NCI-H345 treated with DMSO at 0.1 percent for 48 hours (cell line): ENCODE measurements around the gene CAMKMT.
"Not testable (repeated sequence)": the region's sequence is repeated elsewhere in the genome, so short reads cannot be mapped to it uniquely, and the experiment has no call there.

ENCODE experiments used
- DNase-seq: peaks from one replicate; lab custom pipeline; 2025; ENCODE audit not compliant: unreplicated experiment; lab: John Stamatoyannopoulos, UW

CAMKMT gene

DNA sequence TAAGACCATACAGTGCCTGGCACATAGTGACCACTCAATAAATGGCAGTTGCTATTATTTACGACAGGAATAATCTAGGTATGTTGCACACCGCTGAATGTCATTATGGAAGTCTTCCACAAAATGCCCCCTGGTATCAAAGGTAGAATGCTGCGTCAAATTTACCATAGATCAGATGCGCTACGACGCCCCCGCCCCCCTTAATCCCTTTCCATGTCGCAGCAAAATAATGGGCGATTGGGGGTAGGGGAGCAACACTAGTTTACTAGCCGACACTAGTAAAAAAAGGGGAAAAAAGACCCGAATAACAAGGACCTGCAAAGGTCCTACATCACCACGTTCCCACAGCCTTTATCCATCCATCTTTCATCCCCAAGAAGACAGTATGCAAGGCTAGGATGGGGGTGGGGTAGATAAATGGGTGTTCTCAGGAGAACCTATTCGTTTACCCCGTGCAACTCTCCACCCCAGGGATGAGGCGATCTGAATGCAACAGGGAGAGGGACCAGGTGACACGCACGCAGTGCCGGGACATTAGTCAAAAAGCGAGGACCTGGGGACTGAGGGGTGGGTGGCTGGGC is 908 bp upstream of the CAMKMT start:
- DNase-seq: no peak

DNA sequence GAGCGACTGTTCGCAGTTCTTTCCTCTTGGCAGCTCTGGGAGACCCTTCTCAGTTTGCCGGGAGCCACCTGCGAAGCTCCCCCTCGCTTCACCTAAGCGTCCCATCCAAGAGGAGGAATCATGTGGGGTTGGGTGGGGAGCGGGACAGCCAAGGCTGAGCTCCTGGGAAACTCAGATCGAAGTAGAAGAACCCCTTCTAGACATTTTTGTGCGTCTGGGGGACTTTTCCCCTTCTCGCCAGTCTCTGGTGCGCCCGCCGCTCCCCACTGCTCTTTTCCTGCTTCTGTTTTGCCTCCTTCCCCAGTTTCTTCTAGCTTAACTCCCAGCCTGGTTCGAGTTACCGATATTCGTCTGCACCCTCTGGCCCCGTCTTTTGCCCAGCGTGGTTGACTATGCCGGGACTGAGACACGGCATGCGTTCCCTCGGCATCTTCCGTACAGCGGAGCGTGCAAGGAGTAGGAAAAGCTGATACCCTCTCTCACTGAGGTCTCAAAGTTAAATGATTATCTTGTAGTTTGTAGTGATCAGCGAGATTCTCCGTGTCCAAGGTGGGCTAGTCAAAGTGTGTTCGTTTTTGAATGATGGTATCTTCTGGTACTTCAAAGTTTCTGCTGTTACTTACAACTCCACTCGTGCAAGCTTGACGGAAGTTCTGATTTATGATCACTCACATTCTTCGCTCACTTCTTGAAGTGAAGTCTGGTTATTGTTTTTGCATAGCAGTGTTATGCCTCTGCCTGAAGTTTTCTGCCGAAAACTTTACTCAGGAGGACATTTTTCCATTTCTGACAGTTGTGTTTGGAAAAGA is 664 bp downstream of the CAMKMT start:
- peak; percentile 11 for DNase-seq

DNA sequence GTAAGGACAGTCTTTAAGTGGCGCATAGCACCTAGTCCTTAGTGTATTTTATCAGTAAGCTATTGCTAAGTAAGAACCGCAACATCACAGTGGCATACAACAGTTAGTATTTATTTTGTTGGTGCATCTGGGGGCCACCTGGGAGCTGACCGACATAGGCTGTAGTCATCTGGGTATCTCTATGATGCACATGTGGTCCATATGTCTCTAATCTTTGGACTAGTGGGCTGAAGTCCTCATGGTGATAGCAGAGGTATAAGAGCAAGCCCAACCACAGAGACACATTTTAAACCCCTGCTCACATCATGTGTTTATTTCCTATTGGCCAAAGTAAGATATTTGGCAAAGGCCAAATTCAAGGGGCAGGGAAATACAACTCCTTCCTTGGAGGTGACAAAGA is 2.9 kb downstream of the CAMKMT start:
- no peak for DNase-seq

DNA sequence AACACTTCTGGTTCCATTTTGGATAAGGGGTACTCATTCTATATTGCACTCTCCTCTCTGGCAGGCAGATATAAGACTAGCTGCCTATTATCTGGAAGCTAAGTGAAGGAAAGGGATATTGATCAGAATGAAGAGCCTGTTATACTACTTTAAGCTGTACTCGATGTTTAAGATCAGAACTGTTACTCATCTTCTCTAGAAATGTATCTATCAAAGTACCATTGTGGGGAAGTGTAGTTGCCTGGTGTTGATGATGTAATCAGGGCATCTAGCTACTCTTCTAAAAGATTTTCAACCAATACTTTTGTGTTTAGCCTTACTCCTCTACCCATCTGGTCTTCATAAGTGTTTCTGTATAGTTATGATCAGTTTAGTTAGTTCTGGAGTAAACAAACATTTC is 5.8 kb downstream of the CAMKMT start:
- DNase-seq: no peak

DNA sequence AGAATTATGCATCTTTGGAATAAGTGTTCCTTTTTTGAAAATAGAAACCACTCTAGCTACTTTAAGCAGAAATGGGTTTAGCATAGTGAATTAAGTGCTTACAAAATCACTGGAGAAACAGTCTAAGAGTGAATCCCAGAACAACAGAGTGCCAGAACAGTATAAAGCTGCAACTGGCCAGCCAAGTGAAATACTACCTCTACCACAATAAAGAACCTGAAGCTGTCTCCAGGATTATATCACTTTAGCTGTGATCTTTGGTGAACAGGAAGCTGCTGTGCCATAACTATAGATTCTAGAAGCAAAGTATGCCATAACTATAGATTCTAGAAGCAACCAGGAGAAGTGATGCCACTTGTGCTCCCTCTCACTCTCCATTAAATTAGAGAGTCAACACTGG is 7.6 kb downstream of the CAMKMT start:
- no peak for DNase-seq

DNA sequence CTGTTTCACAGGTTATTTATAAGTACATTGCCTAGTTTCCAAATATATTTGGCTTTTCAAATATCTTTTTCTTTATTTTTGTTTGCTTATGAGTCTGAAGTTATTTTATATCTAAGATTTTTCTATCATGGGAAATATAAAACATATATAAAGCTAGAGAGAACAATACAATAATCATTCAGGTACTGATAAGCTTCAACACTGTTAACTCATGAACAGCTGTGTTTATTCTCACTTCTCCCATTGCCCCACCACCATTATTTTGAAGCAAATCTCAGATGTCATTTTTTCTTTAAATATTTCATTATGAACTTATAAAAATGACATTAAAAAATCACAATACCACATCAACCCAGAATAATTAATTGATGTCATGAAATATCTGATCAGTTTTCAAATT is 9.7 kb downstream of the CAMKMT start:
- DNase-seq: no peak

DNA sequence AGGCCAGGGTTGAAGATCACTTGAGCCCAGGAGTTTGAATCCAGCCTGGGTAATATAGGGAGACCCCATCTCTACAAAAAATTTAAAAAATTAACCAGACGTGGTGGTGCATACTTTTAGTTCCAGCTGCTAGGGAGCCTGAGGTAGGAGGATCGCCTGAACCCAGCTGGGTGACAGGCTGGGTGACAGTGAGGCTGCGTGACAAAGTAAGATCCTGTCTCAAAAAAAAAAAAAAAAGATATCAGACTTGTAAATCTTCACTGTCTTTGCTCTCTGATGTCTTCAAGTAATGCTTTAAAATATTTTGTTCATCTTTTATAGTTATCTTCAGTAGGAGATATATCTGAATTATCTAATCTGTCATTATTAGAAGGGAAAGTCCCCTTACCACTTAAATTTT is 10.5 kb downstream of the CAMKMT start:
- no peak for DNase-seq

DNA sequence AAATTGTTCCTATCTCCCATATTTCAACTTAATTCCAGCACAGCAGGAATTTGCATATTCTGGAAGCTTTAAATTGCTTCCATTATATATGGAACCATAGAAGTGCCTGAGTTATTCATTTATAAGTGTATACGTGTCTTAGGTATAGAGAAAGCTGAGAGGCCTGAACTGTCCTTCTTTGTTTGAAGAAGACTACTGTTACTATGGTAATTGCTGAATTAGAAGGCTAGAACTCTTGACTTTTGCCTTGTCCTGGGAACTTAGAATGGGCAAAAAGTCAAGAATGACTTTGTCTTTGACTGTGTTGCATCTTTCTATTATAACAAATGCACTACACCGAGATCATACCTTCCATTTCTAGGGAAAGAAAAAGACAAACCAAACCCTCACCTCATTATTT is 15.7 kb downstream of the CAMKMT start:
- no peak for DNase-seq

DNA sequence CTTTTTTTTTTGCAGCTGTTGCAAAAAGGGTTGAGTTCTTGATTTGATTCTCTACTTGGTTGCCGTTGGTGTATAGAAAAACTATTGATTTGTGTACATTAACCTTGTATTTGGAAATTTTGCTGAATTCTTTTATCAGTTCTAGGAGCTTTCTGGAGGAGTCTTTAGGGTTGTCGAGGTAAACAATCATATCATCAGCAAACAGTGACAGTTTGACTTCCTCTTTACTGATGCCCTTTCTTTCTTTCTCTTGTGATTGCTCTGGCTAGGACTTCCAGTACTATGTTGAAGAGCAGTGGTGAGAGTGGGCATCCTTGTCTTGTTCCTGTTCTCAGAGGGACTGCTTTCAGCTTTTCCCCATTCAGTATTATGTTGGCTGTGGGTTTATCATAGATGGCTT is 23.5 kb downstream of the CAMKMT start:
- DNase-seq: not testable (repeated sequence)

DNA sequence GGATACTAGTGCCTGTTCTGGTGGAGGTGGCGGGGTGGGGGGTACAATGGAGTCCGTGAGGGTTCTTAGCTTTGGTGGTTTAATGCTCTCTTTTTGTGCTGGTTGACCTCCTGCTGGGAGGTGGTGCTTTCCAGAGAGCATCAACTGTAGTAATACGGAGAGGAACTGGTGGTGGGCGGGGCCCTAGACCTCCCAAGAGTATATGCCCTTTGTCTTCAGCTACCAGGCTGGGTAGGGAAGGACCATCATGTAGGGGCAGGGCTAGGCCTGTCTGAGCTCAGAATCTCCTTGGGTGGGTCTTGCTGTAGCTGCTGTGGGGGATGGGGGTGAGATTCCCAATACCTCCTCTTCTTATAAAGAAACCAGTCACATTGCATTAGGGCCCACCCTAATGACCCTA is 27.1 kb downstream of the CAMKMT start:
- DNase-seq: no peak

DNA sequence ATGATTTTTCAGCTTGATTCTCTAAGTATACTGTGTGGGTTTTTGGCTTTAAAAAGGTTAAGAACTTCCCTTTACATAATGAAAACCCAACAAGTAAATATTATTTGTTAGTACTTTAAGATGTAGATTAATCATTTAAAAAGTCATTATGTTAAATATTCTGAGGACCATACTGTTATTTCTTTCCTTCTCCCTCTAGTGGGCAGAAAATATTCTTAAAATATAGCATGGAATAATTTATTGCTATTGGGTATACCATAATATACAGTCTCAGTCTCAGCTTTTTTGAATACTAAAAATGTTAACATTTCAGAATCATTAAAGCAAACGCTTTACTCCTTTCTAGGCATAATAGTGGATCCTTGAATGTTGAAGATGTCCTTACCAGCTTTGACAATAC is 28.1 kb downstream of the CAMKMT start:
- DNase-seq: no peak

DNA sequence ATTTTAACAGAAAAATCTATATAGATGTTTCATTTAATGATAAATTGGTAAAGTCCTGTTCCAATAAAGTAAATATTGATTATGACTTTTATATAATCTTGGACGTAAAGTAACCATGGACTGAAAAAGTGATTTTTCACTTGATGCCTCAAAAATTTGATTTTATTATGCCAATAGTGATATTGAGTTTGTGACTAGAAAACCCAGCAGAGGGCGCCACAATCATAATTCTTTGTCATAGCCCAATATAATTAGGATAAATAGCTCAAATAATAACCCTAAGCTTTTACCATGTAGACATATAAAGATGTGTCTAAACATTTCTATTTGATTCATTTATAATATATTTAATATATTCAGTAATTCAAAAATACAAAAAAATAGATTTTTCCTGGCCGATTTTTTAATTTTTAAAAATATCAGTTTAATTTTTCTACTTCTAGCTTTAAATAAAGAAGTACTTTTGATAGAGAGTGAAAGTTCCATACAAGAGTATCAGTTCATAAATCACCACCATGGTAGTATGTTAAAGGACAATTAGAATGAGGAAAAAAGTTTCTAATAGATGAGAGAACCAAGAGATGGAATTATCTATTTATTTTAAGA is 30.7 kb downstream of the CAMKMT start:
- DNase-seq: peak; percentile 4

DNA sequence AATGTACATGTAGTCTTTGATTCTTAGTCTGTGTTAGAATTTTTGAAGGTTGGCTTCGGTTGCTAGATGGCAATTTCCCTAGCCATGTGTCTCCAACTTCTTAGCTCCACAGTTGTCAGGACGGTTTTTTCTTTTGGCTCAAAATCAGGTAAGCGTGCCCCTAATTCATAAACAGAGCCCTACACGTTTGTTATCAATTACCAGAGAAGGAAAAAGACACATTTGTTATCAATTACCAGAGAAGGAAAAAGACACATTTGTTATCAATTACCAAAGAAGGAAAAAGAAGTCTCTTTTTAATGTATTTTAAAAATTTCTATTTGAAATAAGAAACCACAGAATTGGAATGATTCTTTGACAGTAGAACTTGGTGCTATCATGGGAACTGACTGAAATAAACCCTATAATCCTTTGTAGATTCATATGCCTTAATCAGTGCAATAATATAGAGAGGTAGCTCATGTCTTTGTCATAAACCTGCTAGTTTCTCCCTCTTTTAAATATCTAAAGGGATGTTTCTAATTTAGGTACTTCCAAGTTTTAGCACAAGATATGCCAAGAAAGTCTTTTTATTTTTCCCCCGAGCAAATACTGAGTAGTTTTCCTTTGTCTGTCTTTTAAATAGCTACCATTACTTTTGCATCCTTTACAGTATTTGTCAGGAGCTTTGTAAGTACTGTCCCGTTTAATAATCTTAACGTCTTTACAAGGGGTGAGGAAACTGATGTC is 35.9 kb downstream of the CAMKMT start:
- DNase-seq: no peak

DNA sequence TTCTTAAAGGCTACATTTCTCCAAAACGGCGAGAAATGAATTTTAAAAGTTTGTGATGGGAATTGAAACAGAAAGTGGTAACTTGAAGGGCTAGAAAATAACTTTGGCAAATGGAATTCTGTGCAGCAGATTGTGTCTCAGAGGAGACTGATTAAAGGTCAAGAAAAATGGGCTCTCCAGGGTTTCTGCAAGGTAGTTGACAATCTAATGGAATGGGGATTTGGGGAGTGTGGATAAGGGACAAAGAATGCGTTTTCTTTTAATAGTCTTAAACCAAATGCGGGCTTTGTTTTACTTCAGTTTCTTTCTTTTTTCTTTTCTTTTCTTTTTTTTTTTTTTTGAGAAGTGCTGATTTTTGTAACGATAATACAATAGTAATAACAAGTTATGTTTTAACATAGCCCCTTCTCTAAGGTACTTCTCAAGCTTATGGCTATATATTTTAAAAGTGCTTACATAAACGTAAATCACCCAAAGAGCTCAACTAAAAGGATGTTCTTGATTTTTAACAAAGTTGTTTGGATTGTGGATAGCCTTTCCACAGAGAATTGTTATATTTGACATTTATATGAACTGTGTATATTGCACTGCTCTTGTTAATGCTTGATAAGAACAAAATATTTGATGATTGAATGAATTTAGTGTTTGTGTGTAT is 36.6 kb downstream of the CAMKMT start:
- no peak for DNase-seq

DNA sequence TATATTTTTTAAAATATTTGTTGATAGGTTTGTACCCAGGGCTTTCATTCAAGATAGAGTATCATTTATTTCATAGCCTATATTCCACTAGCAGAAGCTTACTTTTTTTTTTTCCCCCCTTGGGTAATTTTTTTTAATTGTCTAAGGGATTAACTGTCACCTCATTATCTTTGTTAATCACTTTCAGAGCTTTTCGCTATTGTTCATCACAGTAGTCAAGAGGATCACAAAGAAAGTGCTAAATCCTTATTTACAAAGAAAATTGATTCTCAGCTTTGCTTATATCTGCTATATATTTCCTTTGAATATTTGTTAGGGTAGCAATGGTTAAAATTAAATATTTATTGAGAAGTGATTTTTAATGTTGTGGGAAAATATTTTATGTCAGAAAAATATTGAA is 59.0 kb downstream of the CAMKMT start:
- DNase-seq: no peak

DNA sequence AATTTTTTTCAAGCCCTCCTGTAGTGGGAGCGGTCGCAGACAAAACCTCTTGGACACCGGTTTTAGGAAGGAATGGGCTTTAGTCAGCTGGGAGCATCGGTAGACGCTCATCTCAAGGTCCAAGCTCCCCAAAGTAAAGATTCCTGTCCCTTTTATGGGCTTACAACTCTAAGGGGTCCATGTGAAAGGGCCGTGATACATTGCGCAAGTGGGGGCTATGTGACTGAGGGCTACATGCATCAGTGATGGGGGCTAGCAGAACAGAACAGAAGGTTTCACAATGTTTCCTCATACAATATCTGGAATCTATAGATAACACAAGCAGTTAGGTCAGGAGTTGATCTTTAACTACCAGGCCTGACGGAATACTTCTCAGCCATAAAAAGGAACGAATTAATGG is 62.5 kb downstream of the CAMKMT start:
- DNase-seq: no peak

DNA sequence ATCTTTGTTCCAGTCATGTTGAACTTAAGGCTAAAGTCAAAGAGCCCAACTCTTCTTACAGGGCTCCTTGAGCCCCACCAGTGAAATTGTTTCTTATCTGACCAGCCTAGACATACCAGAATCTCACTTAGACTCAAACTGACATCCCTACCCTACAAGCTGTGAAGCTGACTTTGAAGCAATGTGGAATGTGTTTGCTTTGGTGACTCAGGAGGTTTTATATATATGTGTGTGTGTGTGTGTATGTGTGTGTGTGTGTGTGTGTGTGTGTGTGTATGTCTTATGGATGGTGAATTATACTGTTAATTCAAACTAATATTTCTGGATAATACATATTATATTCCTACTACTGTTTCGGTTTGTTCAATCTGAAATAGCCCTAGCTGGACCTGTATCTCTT is 67.3 kb downstream of the CAMKMT start:
- DNase-seq: no peak

DNA sequence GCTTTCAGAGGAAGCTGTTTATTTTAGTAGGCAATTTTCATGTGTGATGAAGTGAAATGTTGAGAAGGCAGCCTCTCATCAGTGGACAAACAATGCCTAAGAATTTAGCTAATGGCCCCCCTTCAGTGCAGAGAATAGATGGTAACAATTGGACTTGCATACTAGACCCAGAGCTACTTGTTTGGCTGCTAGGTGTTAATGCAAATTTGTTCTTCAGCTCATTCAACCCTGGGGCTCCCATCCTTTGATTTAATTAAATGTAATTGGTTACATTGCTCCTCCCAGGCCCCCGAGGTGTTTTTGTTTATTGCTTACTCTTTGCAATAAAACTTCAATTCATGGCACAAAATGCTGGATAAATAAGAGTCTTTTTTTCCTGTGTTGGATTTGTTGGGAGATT is 68.6 kb downstream of the CAMKMT start:
- no peak for DNase-seq

DNA sequence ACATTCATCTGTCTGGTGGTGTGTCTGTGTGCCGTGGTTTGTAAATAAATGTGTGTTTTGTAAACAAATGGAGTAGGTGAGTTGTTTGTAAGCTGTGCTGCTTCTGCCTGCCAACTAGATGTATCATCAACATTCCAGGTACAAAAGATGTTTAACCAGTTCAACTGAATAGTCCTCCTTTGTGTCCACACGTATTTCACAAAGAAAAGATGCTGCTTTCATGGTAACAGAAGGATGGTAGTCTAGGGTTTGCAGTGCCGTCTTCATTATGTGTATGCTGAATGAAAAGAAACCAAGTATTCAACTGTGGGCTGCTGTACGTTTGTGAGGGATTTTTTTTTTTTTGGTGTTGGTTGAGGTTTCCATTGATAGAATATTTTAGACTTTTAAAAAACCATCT is 72.1 kb downstream of the CAMKMT start:
- peak; percentile 60 for DNase-seq

DNA sequence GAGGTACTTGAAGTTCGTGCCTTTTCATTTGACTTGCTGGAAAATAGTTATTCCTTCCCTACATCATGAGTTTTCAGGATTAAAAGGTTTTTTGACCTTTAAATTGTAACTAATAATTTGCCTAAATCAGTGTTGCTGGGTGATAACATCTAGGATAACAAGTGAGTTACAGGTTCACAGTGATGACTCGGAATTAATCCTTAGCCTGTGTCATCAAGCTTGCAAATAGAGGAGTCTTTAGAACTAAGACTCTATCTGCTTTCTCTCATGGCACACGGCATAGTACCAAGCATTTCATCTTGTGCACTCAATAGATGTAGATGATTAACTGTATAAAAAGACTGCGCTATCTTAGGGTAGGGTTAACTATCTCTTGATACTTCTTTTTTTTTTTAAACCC is 79.5 kb downstream of the CAMKMT start:
- no peak for DNase-seq

DNA sequence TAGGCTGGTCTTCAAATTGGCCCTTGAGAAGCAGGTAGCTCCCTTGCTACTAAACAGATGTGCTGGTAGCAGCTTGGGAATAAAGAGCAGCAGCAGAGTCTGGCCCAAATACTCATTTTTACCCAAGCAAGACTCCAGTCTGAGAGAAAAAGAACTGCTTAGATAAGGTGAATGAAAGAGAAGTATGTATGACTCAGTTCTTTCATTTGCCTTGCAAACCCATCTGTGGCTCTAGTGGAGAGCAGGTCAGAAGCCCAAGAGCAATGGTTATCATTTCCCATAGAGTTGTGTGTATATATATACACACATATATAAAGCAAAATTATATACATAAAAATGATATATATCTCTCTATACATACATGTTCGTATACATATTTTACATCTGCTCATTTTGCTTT is 80.3 kb downstream of the CAMKMT start:
- DNase-seq: no peak
